ENCODE results near the gene NEURL1.

The NEURL1 gene

GRCh38 chr10:103458720-103459119 lies 34.8 kb upstream of the NEURL1 start, which contains the start of gene CALHM1:
TSS of gene CALHM1 (minus strand) at chr10:103458900. CDS start at chr10:103458751, 149 bp downstream.
- WGBS (ENCODE audit: extremely low coverage, insufficient coverage, insufficient read length) = no CpG with 5 or more reads among the region's 9 CpGs

GRCh38 chr10:103459615-103460014 lies 33.9 kb upstream of the NEURL1 start:
- H4K91ac ChIP-seq (ENCODE audit: low read depth, low read length) = no peak overlapping the region
- no peak for DNase-seq
- no CpG with 5 or more reads among the region's 4 CpGs for WGBS (ENCODE audit: extremely low coverage, insufficient coverage, insufficient read length)

More at GRCh38 chr10:103458720-103459119, 34.8 kb upstream of the NEURL1 start, which contains the start of gene CALHM1:
- Histone ChIP-seq H3K4me1 (ENCODE audit: control insufficient read depth in 1 of 2, insufficient read depth in 2 of 2, low read length in 2 of 2) (no peaks in the 10 kb centered on the region), H2BK12ac (ENCODE audit: low read length) (no peak within 1 kb of the TSS), H3K36me3 (ENCODE audit: control insufficient read depth in 1 of 2, insufficient read depth in 2 of 2, low read length in 2 of 2) (no peaks in the 10 kb centered on the region), H2BK5ac (ENCODE audit: low read depth, low read length, poor library complexity) (no peak within 1 kb of the TSS), H3K9me3 (ENCODE audit: insufficient read depth, low read depth, low read length) (no peaks in the 10 kb centered on the region), H3K4me3 (ENCODE audit: low read depth, low read length) (no peak within 1 kb of the TSS), H3K27me3 (ENCODE audit: insufficient read depth, low read length) (no peaks in the 10 kb centered on the region), H4K8ac (ENCODE audit: low read depth, low read length) (no peak within 1 kb of the TSS), H2BK120ac (ENCODE audit: insufficient read depth, low read length, poor library complexity) (no peak within 1 kb of the TSS), H2AK5ac (ENCODE audit: low read length) (no peak within 1 kb of the TSS), H2AFZ (ENCODE audit: insufficient read depth, low read length, poor library complexity) (no peak within 1 kb of the TSS), H3K79me2 (ENCODE audit: control insufficient read depth, insufficient read depth, low read length, poor library complexity) (no peaks in the 10 kb centered on the region), H3K79me1 (ENCODE audit: low read length) (no peaks in the 10 kb centered on the region), H3K4me2 (ENCODE audit: low read length) (no peak within 1 kb of the TSS), H3K18ac (ENCODE audit: low read length) (no peak within 1 kb of the TSS), H3K4ac (ENCODE audit: low read depth, low read length) (no peak within 1 kb of the TSS), H4K91ac (ENCODE audit: low read depth, low read length) (no peak within 1 kb of the TSS), H3K9ac (ENCODE audit: low read length) (no peak within 1 kb of the TSS), H3K14ac (ENCODE audit: low read length) (no peak within 1 kb of the TSS), H3K23ac (ENCODE audit: low read length) (no peak within 1 kb of the TSS), H3K27ac (ENCODE audit: low read depth, low read length) (no peak within 1 kb of the TSS), H4K12ac (ENCODE audit: low read depth, low read length) (no peak within 1 kb of the TSS)
- DNase-seq = peak in 1 of 2 donors; percentile 34

GRCh38 chr10:103463499-103463898 lies 30.0 kb upstream of the NEURL1 start:
- Histone ChIP-seq H2BK12ac (ENCODE audit: low read length) (no peak overlapping the region), H3K27me3 (ENCODE audit: insufficient read depth, low read length) (no peaks in the 10 kb centered on the region), H3K9ac (ENCODE audit: low read length) (no peak overlapping the region), H3K79me1 (ENCODE audit: low read length) (no peaks in the 10 kb centered on the region), H2BK120ac (ENCODE audit: insufficient read depth, low read length, poor library complexity) (no peak overlapping the region), H4K12ac (ENCODE audit: low read depth, low read length) (no peak overlapping the region), H3K4me3 (ENCODE audit: low read depth, low read length) (no peak overlapping the region), H3K79me2 (ENCODE audit: control insufficient read depth, insufficient read depth, low read length, poor library complexity) (no peaks in the 10 kb centered on the region), H3K23ac (ENCODE audit: low read length) (no peak overlapping the region), H3K4ac (ENCODE audit: low read depth, low read length) (no peak overlapping the region), H3K9me3 (ENCODE audit: insufficient read depth, low read depth, low read length) (peaks cover 2% of the 10 kb centered on the region), H3K36me3 (ENCODE audit: control insufficient read depth in 1 of 2, insufficient read depth in 2 of 2, low read length in 2 of 2) (no peaks in the 10 kb centered on the region), H2AK5ac (ENCODE audit: low read length) (no peak overlapping the region), H2AFZ (ENCODE audit: insufficient read depth, low read length, poor library complexity) (no peak overlapping the region), H3K27ac (ENCODE audit: low read depth, low read length) (no peak overlapping the region), H2BK5ac (ENCODE audit: low read depth, low read length, poor library complexity) (no peak overlapping the region), H3K4me1 (ENCODE audit: control insufficient read depth in 1 of 2, insufficient read depth in 2 of 2, low read length in 2 of 2) (peaks cover 0 to 3% of the 10 kb centered on the region in 2 experiments), H4K8ac (ENCODE audit: low read depth, low read length) (no peak overlapping the region), H3K14ac (ENCODE audit: low read length) (no peak overlapping the region), H3K4me2 (ENCODE audit: low read length) (no peak overlapping the region), H3K18ac (ENCODE audit: low read length) (no peak overlapping the region), H4K91ac (ENCODE audit: low read depth, low read length) (no peak overlapping the region)
- DNase-seq = no peak
- WGBS (ENCODE audit: extremely low coverage, insufficient coverage, insufficient read length) = no CpG with 5 or more reads among the region's 4 CpGs

More at GRCh38 chr10:103459615-103460014, 33.9 kb upstream of the NEURL1 start:
- Histone ChIP-seq H2AFZ (ENCODE audit: insufficient read depth, low read length, poor library complexity) (no peak overlapping the region), H3K27me3 (ENCODE audit: insufficient read depth, low read length) (no peaks in the 10 kb centered on the region), H3K27ac (ENCODE audit: low read depth, low read length) (no peak overlapping the region), H3K4me1 (ENCODE audit: control insufficient read depth in 1 of 2, insufficient read depth in 2 of 2, low read length in 2 of 2) (no peaks in the 10 kb centered on the region), H3K23ac (ENCODE audit: low read length) (no peak overlapping the region), H4K8ac (ENCODE audit: low read depth, low read length) (no peak overlapping the region), H4K12ac (ENCODE audit: low read depth, low read length) (no peak overlapping the region), H3K36me3 (ENCODE audit: control insufficient read depth in 1 of 2, insufficient read depth in 2 of 2, low read length in 2 of 2) (no peaks in the 10 kb centered on the region), H3K4me2 (ENCODE audit: low read length) (no peak overlapping the region), H3K4ac (ENCODE audit: low read depth, low read length) (no peak overlapping the region), H2BK12ac (ENCODE audit: low read length) (no peak overlapping the region), H3K18ac (ENCODE audit: low read length) (no peak overlapping the region), H2BK120ac (ENCODE audit: insufficient read depth, low read length, poor library complexity) (no peak overlapping the region), H3K79me1 (ENCODE audit: low read length) (no peaks in the 10 kb centered on the region), H3K4me3 (ENCODE audit: low read depth, low read length) (no peak overlapping the region), H2BK5ac (ENCODE audit: low read depth, low read length, poor library complexity) (no peak overlapping the region), H3K14ac (ENCODE audit: low read length) (no peak overlapping the region), H3K9me3 (ENCODE audit: insufficient read depth, low read depth, low read length) (no peaks in the 10 kb centered on the region), H3K9ac (ENCODE audit: low read length) (no peak overlapping the region), H3K79me2 (ENCODE audit: control insufficient read depth, insufficient read depth, low read length, poor library complexity) (no peaks in the 10 kb centered on the region), H2AK5ac (ENCODE audit: low read length) (no peak overlapping the region)

GRCh38 chr10:103465411-103466179 lies 27.9 kb upstream of the NEURL1 start:
- Histone ChIP-seq H4K8ac (ENCODE audit: low read depth, low read length) (no peak overlapping the region), H2AK5ac (ENCODE audit: low read length) (no peak overlapping the region), H2BK120ac (ENCODE audit: insufficient read depth, low read length, poor library complexity) (no peak overlapping the region), H2BK5ac (ENCODE audit: low read depth, low read length, poor library complexity) (no peak overlapping the region), H4K12ac (ENCODE audit: low read depth, low read length) (no peak overlapping the region), H3K9me3 (ENCODE audit: insufficient read depth, low read depth, low read length) (peaks cover 2% of the 10 kb centered on the region), H3K79me2 (ENCODE audit: control insufficient read depth, insufficient read depth, low read length, poor library complexity) (no peaks in the 10 kb centered on the region), H2BK12ac (ENCODE audit: low read length) (no peak overlapping the region), H3K79me1 (ENCODE audit: low read length) (no peaks in the 10 kb centered on the region), H3K4me3 (ENCODE audit: low read depth, low read length) (no peak overlapping the region), H2AFZ (ENCODE audit: insufficient read depth, low read length, poor library complexity) (no peak overlapping the region), H3K4me1 (ENCODE audit: control insufficient read depth in 1 of 2, insufficient read depth in 2 of 2, low read length in 2 of 2) (peaks cover 0 to 3% of the 10 kb centered on the region in 2 experiments), H3K23ac (ENCODE audit: low read length) (no peak overlapping the region), H3K27ac (ENCODE audit: low read depth, low read length) (no peak overlapping the region), H3K9ac (ENCODE audit: low read length) (no peak overlapping the region), H3K14ac (ENCODE audit: low read length) (no peak overlapping the region), H3K4me2 (ENCODE audit: low read length) (no peak overlapping the region), H3K4ac (ENCODE audit: low read depth, low read length) (no peak overlapping the region), H4K91ac (ENCODE audit: low read depth, low read length) (no peak overlapping the region), H3K27me3 (ENCODE audit: insufficient read depth, low read length) (no peaks in the 10 kb centered on the region), H3K18ac (ENCODE audit: low read length) (no peak overlapping the region), H3K36me3 (ENCODE audit: control insufficient read depth in 1 of 2, insufficient read depth in 2 of 2, low read length in 2 of 2) (no peaks in the 10 kb centered on the region)
- no peak for DNase-seq
- WGBS (ENCODE audit: extremely low coverage, insufficient coverage, insufficient read length) = no CpG with 5 or more reads among the region's 14 CpGs

All from trophoblast cell (in vitro differentiated cells and primary cell).